GM12878 (cell line): Measurements from ENCODE around the gene CSH1. TPM values are rescaled to one million over a fixed set of nuclear protein-coding genes. Genes with fewer than 3 reads are reported as not detected.

Experiments
- ATAC-seq: fragments of 200-7000 bp; cut with Tn5 transposase; 3 replicates; pipeline ENCODE4 v1.9.1; 2020; ENCODE audit warnings: mild to moderate bottlenecking, moderate library complexity
- BruUV-seq: library from RNA; stranded (reverse); fragments of 400-500 nt; replicated peaks from 2 replicates; lab custom pipeline; 2021; lab: Mats Ljungman, UMichigan
- CTCF ChIA-PET: fragments of 300-600 bp; sonication (Branson Sonifier 250); formaldehyde crosslinking; extraction: SDS; loops from one replicate; lab custom pipeline; 2021; ENCODE audit warnings: inconsistent platforms; lab: Yijun Ruan, JAX
- POLR2A ChIA-PET: fragments of 350-600 bp; formaldehyde crosslinking; extraction: SDS; loops from one replicate; lab custom pipeline; 2021; ENCODE audit warnings: inconsistent platforms; lab: Charles Lee
- RAD21 ChIA-PET: fragments of 300-600 bp; sonication (Branson Sonifier 250); formaldehyde crosslinking; loops from one replicate; lab custom pipeline; 2023; ENCODE audit warnings: antibody characterized with exemption; ENCODE audit not compliant: unreplicated experiment; lab: Charles Lee
- SMC1A ChIA-PET: fragments of 300-600 bp; sonication (Branson Sonifier 250); formaldehyde crosslinking; loops from one replicate; lab custom pipeline; 2023; ENCODE audit not compliant: unreplicated experiment, uncharacterized antibody; lab: Charles Lee
- DNase-seq: peaks from one replicate; pipeline ENCODE4 v3.0.0-alpha.2; 2011; ENCODE audit warnings: low read depth, low spot score
- FAIRE-seq: peaks from 3 replicates; lab custom pipeline; 2011; peaks lifted over from hg19 to GRCh38; lab: Jason Lieb, UNC
- H2AFZ ChIP-seq: 2 replicates; pipeline ENCODE4 v1.6.0; 2011; ENCODE audit warnings: low read depth, low read length, control low read depth; ENCODE audit not compliant: control insufficient read depth
- H3K27ac ChIP-seq: 2 replicates; pipeline ENCODE4 v1.5.1; 2011; ENCODE audit warnings: control low read depth; ENCODE audit not compliant: control insufficient read depth, insufficient read depth
- H3K27me3 ChIP-seq, 2 experiments: replicated peaks in 1 of 2; 2 replicates each; pipeline versions ENCODE4 v1.6.0 to v1.6.1; 2011; ENCODE audit warnings: low read length in 1 of 2; ENCODE audit not compliant: control insufficient read depth in 2 of 2, insufficient read depth in 2 of 2
- H3K36me3 ChIP-seq, 2 experiments: 2 replicates each; pipeline ENCODE4 v1.5.1; 2011; ENCODE audit warnings: low read length in 1 of 2; ENCODE audit not compliant: control insufficient read depth in 2 of 2, insufficient read depth in 2 of 2
- H3K4me1 ChIP-seq: 2 replicates; pipeline ENCODE4 v1.6.1; 2011; ENCODE audit warnings: mild to moderate bottlenecking, low read length, moderate library complexity, mixed read lengths; ENCODE audit not compliant: control insufficient read depth, insufficient read depth
- H3K4me2 ChIP-seq: 2 replicates; pipeline ENCODE4 v1.6.0; 2011; ENCODE audit warnings: control low read depth; ENCODE audit not compliant: control insufficient read depth, insufficient read depth
- H3K4me3 ChIP-seq: fragments of 200-600 bp; sonication (generic); 2 replicates; pipeline ENCODE4 v1.5.1; 2016
- H3K79me2 ChIP-seq: 2 replicates; pipeline ENCODE4 v1.6.0; 2011; ENCODE audit warnings: low read length; ENCODE audit not compliant: control insufficient read depth, insufficient read depth
- H3K9ac ChIP-seq: 2 replicates; pipeline ENCODE4 v1.8.0; 2011; ENCODE audit warnings: low read length, control low read depth, mixed read lengths; ENCODE audit not compliant: control insufficient read depth, insufficient read depth
- H3K9me3 ChIP-seq: replicated peaks from 3 replicates; pipeline ENCODE4 v1.5.1; 2011; ENCODE audit warnings: mild to moderate bottlenecking, low read length; ENCODE audit not compliant: control insufficient read depth, insufficient read depth
- H4K20me1 ChIP-seq: 2 replicates; pipeline ENCODE4 v1.6.0; 2011; ENCODE audit not compliant: control insufficient read depth, insufficient read depth
- CBX3 ChIP-seq: fragments of 200-600 bp; sonication (generic); IDR thresholded peaks from 2 replicates; pipeline ENCODE4 v1.6.1; 2016; ENCODE audit warnings: low read depth, borderline replicate concordance
- EED ChIP-seq: sonication (generic); IDR thresholded peaks from 2 replicates; pipeline ENCODE4 v1.6.1; 2016; ENCODE audit warnings: antibody characterized with exemption, low read depth
- MYC ChIP-seq: IDR thresholded peaks from 2 replicates; pipeline ENCODE4 v1.6.1; 2011; ENCODE audit warnings: mild to moderate bottlenecking, low read length, moderate library complexity, inconsistent platforms; ENCODE audit not compliant: insufficient read depth, insufficient replicate concordance, insufficient read length, severe bottlenecking
- SREBF1 ChIP-seq: IDR thresholded peaks from 2 replicates; pipeline ENCODE4 v1.6.1; 2012; ENCODE audit warnings: mild to moderate bottlenecking, low read length
- SRF ChIP-seq, 2 experiments: IDR thresholded peaks; 2 replicates each; pipeline ENCODE4 v1.6.1; 2011; ENCODE audit warnings: low read depth in 2 of 2, low read length in 2 of 2, mild to moderate bottlenecking in 1 of 2, moderate library complexity in 1 of 2
- ZNF217 ChIP-seq: fragments of 450-650 bp; IDR thresholded peaks from 2 replicates; pipeline ENCODE4 v1.6.1; 2017; ENCODE audit warnings: antibody characterized with exemption, mild to moderate bottlenecking
- WGBS: methylation state at CpG from one replicate; pipeline ENCODE4 v1.1.6; 2016; ENCODE audit warnings: low lambda C conversion rate; ENCODE audit not compliant: insufficient replicate concordance, insufficient coverage; ENCODE audit errors: missing lambda C conversion rate; 5-methylcytosine and 5-hydroxymethylcytosine counted together
- in situ Hi-C: fragments of 300-500 bp; cut with MboI; formaldehyde crosslinking; loops from 9 replicates; pipeline ENCODE4 v1.14.3; 2018; ENCODE audit warnings: mixed read lengths
- intact Hi-C: fragments of 100-400 bp; cut with micrococcal nuclease; formaldehyde crosslinking; loops from one replicate; pipeline ENCODE4 v1.14.2; 2022; ENCODE audit not compliant: unreplicated experiment
- polyA plus RNA-seq, 11 experiments: library from polyadenylated mRNA; depleted of rRNA in 4 of 11; unstranded in 6 of 11; stranded (reverse) in 5 of 11; fragments of >200 nt; fragmentation: Nextera tagmentation in 4 of 11; fragmentation: Illumina TruSeq in 1 of 11; extraction: Ambion mirVana in 4 of 11; extraction: Trizol in 1 of 11; gene quantifications; 1 replicate in 1 of 11; 2 replicates in 10 of 11; pipeline versions ENCODE4 v1.2.1 to v1.2.3, GENCODE V29; 2011 to 2016; ENCODE audit warnings: inconsistent platforms in 2 of 11, missing spikeins in 2 of 11, low read depth in 1 of 11
- total RNA-seq, 4 experiments: library from RNA; depleted of rRNA in 3 of 4; stranded (reverse); fragments of >200 nt in 3 of 4; fragmentation: Illumina TruSeq in 1 of 4; extraction: Trizol in 1 of 4; gene quantifications; 2 replicates each; pipeline versions ENCODE4 v1.2.1 to v1.2.3, GENCODE V29; 2013 to 2021
- TF ChIP-seq, protein P1 (sequence below): fragments of 150-350 bp; IDR thresholded peaks from 2 replicates; pipeline ENCODE4 v1.6.1; 2016; ENCODE audit warnings: low read depth, low read length
- TF ChIP-seq, protein P2 (sequence below): fragments of 450-650 bp; IDR thresholded peaks from 2 replicates; pipeline ENCODE4 v1.6.1; 2016; ENCODE audit warnings: mild to moderate bottlenecking
- TF ChIP-seq, protein P3 (sequence below): fragments of 450-650 bp; IDR thresholded peaks from 2 replicates; pipeline ENCODE4 v1.6.1; 2017; ENCODE audit warnings: low read depth, mild to moderate bottlenecking, moderate library complexity

The CSH1 gene
- total and polyA plus RNA-seq, 10 of the 15 experiments (the other 5 are each of a cell fraction or from before 2014, with no cell fraction given) = not detected

DNA sequence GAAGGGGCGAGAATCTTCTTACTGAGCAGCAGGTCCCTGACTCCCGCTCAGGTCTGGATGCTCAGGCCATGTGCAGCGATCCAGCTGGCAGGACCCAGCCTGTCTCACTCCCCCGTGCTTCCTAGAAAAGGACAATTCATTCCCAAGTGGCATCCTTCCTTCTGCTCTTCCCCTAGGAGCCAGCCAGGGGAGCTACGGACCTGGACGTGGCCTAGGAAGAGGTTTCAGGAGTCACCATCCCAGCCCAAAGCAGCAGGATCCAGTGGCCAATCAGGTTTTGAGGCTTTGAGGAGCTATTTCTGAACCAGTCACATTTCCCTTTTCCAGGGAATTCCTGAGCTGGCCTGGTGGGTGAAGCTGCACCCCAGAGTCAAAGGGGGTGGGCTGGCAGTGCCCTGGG is 43.5 kb upstream of the CSH1 start:
- WGBS = 47% methylated on average over 5 of the region's 6 CpGs
- H3K9me3 ChIP-seq = no peaks in the 10 kb centered on the region; the same call in 2 of the 3 replicates
- H3K4me3 ChIP-seq = no peak overlapping the region
- ChIA-PET POLR2A (interaction anchor here (0.6 kb wide), 1 partner anchor 284 kb away, joined by 5 read pairs; no protein-coding TSS in a partner anchor), SMC1A (interaction anchor here (1.1 to 1.3 kb wide), 3 partner anchors 10 to 20 kb away, joined by 3 to 4 read pairs (median 4); no protein-coding TSS in a partner anchor)
- H3K4me1 ChIP-seq = no peaks in the 10 kb centered on the region
- H4K20me1 ChIP-seq = no peaks in the 10 kb centered on the region
- no peak overlapping the region for H3K9ac ChIP-seq
- no peak overlapping the region for H3K27ac ChIP-seq
- no peak for FAIRE-seq
- H2AFZ ChIP-seq = no peak overlapping the region
- H3K27me3 ChIP-seq = no peaks in the 10 kb centered on the region
- BruUV-seq = no TSS peak
- no peaks in the 10 kb centered on the region for H3K36me3 ChIP-seq
- no peaks in the 10 kb centered on the region for H3K79me2 ChIP-seq
- ATAC-seq = no peak
- no peak for TF ChIP-seq CBX3
- TF ChIP-seq, protein P1, sequence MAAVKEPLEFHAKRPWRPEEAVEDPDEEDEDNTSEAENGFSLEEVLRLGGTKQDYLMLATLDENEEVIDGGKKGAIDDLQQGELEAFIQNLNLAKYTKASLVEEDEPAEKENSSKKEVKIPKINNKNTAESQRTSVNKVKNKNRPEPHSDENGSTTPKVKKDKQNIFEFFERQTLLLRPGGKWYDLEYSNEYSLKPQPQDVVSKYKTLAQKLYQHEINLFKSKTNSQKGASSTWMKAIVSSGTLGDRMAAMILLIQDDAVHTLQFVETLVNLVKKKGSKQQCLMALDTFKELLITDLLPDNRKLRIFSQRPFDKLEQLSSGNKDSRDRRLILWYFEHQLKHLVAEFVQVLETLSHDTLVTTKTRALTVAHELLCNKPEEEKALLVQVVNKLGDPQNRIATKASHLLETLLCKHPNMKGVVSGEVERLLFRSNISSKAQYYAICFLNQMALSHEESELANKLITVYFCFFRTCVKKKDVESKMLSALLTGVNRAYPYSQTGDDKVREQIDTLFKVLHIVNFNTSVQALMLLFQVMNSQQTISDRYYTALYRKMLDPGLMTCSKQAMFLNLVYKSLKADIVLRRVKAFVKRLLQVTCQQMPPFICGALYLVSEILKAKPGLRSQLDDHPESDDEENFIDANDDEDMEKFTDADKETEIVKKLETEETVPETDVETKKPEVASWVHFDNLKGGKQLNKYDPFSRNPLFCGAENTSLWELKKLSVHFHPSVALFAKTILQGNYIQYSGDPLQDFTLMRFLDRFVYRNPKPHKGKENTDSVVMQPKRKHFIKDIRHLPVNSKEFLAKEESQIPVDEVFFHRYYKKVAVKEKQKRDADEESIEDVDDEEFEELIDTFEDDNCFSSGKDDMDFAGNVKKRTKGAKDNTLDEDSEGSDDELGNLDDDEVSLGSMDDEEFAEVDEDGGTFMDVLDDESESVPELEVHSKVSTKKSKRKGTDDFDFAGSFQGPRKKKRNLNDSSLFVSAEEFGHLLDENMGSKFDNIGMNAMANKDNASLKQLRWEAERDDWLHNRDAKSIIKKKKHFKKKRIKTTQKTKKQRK = no peak
- no peak for TF ChIP-seq SRF (IDR thresholded peaks at IDR 0.05; ENCODE audit: low read depth in 2 of 2, low read length in 2 of 2)
- TF ChIP-seq, protein P2, sequence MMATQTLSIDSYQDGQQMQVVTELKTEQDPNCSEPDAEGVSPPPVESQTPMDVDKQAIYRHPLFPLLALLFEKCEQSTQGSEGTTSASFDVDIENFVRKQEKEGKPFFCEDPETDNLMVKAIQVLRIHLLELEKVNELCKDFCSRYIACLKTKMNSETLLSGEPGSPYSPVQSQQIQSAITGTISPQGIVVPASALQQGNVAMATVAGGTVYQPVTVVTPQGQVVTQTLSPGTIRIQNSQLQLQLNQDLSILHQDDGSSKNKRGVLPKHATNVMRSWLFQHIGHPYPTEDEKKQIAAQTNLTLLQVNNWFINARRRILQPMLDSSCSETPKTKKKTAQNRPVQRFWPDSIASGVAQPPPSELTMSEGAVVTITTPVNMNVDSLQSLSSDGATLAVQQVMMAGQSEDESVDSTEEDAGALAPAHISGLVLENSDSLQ = no peak
- no peak for TF ChIP-seq SREBF1
- TF ChIP-seq MYC = no peak
- TF ChIP-seq, protein P3, sequence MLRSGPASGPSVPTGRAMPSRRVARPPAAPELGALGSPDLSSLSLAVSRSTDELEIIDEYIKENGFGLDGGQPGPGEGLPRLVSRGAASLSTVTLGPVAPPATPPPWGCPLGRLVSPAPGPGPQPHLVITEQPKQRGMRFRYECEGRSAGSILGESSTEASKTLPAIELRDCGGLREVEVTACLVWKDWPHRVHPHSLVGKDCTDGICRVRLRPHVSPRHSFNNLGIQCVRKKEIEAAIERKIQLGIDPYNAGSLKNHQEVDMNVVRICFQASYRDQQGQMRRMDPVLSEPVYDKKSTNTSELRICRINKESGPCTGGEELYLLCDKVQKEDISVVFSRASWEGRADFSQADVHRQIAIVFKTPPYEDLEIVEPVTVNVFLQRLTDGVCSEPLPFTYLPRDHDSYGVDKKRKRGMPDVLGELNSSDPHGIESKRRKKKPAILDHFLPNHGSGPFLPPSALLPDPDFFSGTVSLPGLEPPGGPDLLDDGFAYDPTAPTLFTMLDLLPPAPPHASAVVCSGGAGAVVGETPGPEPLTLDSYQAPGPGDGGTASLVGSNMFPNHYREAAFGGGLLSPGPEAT = no peak
- no peak for TF ChIP-seq EED
- no peak for TF ChIP-seq ZNF217
- TF ChIP-seq, all 136 proteins: peak for 0
- no peak overlapping the region for H3K4me2 ChIP-seq
- CTCF ChIA-PET = interaction anchor here (0.8 to 1.4 kb wide), 4 partner anchors 9 to 21 kb away, joined by 3 to 5 read pairs (median 3); partner anchors contain the start of gene GH1
- DNase-seq = no peak
- intact Hi-C loops = no loop called here
- in situ Hi-C loops = no loop called here
- RAD21 ChIA-PET = no interaction called here
